Measurements from ENCODE around the gene SLX9.

DNA sequence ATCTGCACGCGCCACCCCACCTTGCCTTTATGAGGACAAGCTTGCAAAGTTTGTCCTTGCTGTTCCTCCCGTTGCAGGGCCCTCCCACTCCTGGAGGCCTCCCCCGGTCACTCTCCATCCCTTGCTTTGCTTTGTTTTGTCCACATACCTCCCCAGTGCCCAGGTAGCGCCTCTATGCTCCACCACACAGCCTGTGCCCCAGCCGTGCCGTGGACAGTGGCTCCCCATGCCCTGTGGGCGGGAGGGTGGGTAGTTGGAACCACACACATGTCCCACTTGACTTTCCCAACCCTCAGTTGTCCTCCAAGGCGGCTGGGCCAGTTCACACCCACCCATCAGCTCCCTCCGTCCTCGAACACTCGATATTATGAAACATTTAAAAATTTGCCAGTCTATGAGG, 24.6 kb downstream of the SLX9 start:
- TF ChIP-seq, protein P1, sequence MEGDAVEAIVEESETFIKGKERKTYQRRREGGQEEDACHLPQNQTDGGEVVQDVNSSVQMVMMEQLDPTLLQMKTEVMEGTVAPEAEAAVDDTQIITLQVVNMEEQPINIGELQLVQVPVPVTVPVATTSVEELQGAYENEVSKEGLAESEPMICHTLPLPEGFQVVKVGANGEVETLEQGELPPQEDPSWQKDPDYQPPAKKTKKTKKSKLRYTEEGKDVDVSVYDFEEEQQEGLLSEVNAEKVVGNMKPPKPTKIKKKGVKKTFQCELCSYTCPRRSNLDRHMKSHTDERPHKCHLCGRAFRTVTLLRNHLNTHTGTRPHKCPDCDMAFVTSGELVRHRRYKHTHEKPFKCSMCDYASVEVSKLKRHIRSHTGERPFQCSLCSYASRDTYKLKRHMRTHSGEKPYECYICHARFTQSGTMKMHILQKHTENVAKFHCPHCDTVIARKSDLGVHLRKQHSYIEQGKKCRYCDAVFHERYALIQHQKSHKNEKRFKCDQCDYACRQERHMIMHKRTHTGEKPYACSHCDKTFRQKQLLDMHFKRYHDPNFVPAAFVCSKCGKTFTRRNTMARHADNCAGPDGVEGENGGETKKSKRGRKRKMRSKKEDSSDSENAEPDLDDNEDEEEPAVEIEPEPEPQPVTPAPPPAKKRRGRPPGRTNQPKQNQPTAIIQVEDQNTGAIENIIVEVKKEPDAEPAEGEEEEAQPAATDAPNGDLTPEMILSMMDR (IDR thresholded peaks at IDR 0.05): no peak
- no peak for TF ChIP-seq EP300 (IDR thresholded peaks at IDR 0.05)
